BLaER1 treated with 17β-estradiol and CSF1 and Interleukin-3, amounts not matched to agents 10 nM and 100 nM (cell line): Measurements from ENCODE around the gene HDAC8.
"Not testable (repeated sequence)": the region's sequence is repeated elsewhere in the genome, so short reads cannot be mapped to it uniquely, and the experiment has no call there.

Experiments used
- H3K27ac ChIP-seq, 11 experiments: shearing (Covaris generic); formaldehyde crosslinking; 2 replicates each; pipeline ENCODE4 v1.8.1; 2022
- H3K27me3 ChIP-seq, 11 experiments: shearing (Covaris generic); formaldehyde crosslinking; 2 replicates each; pipeline ENCODE4 v1.8.1; 2022
- H3K36me3 ChIP-seq, 11 experiments: shearing (Covaris generic); formaldehyde crosslinking; 2 replicates each; pipeline ENCODE4 v1.8.1; 2022
- H3K4me1 ChIP-seq, 10 experiments: shearing (Covaris generic); formaldehyde crosslinking; 2 replicates each; pipeline ENCODE4 v1.8.1; 2022
- H3K4me2 ChIP-seq, 11 experiments: shearing (Covaris generic); formaldehyde crosslinking; 2 replicates each; pipeline ENCODE4 v1.8.1; 2022
- H3K4me3 ChIP-seq, 10 experiments: shearing (Covaris generic); formaldehyde crosslinking; 2 replicates each; pipeline ENCODE4 v1.8.1; 2022
- H3K9ac ChIP-seq, 11 experiments: shearing (Covaris generic); formaldehyde crosslinking; 2 replicates each; pipeline ENCODE4 v1.8.1; 2022
- H3K9me3 ChIP-seq, 11 experiments: shearing (Covaris generic); formaldehyde crosslinking; replicated peaks in 1 of 11; 2 replicates each; pipeline ENCODE4 v1.8.1; 2022
- H4K20me1 ChIP-seq, 11 experiments: shearing (Covaris generic); formaldehyde crosslinking; 2 replicates each; pipeline ENCODE4 v1.8.1; 2022
- Cebpa-rat ChIP-seq, 11 experiments: shearing (Covaris generic); IDR thresholded peaks; 2 replicates each; pipeline ENCODE4 v1.8.1; 2022

HDAC8 gene

GRCh38 chrX:72461288-72461687, 111.4 kb downstream of the HDAC8 start:
- Histone ChIP-seq H3K9ac (no peak overlapping the region), H4K20me1 (no peaks in the 10 kb centered on the region), H3K4me1 (peaks cover 0 to 7% (median 0%) of the 10 kb centered on the region in 10 experiments; a peak in 1 of 20 replicates), H3K27me3 (peaks cover 61 to 100% (median 90%) of the 10 kb centered on the region in 11 experiments), H3K36me3 (peaks cover 0 to 39% (median 19%) of the 10 kb centered on the region in 11 experiments; a peak in 14 of 22 replicates), H3K4me3 (no peak overlapping the region), H3K27ac (no peak overlapping the region), H3K9me3 (no peaks in the 10 kb centered on the region), H3K4me2 (no peak overlapping the region)
- TF ChIP-seq Cebpa-rat (IDR thresholded peaks at IDR 0.05) = no peak

- Histone ChIP-seq H3K4me3 (no peak overlapping the region), H3K27ac (no peak overlapping the region), H3K4me1 (peaks cover 0 to 7% (median 0%) of the 10 kb centered on the region in 10 experiments; a peak in 1 of 20 replicates), H4K20me1 (no peaks in the 10 kb centered on the region), H3K4me2 (no peak overlapping the region), H3K9ac (no peak overlapping the region), H3K9me3 (no peaks in the 10 kb centered on the region), H3K27me3 (peaks cover 56 to 99% (median 85%) of the 10 kb centered on the region in 11 experiments), H3K36me3 (peaks cover 0 to 39% (median 19%) of the 10 kb centered on the region in 11 experiments; a peak in 14 of 22 replicates)
- TF ChIP-seq Cebpa-rat (IDR thresholded peaks at IDR 0.05) = no peak
Observed at GRCh38 chrX:72460715-72461114, 111.9 kb downstream of the HDAC8 start.

GRCh38 chrX:72449034-72449433, 123.6 kb downstream of the HDAC8 start:
- H3K4me1 ChIP-seq, H3K27ac ChIP-seq, H3K9ac ChIP-seq, H4K20me1 ChIP-seq, H3K4me2 ChIP-seq, H3K4me3 ChIP-seq, H3K36me3 ChIP-seq: not testable (repeated sequence)
- peaks cover 0 to 30% (median 11%) of the 10 kb centered on the region in 11 experiments; a peak in 12 of 22 replicates for H3K9me3 ChIP-seq
- H3K27me3 ChIP-seq = peaks cover 19 to 45% (median 42%) of the 10 kb centered on the region in 11 experiments; a peak in 21 of 22 replicates

GRCh38 chrX:72440764-72441163, 131.9 kb downstream of the HDAC8 start:
- Histone ChIP-seq H3K9me3 (peaks cover 35 to 52% (median 41%) of the 10 kb centered on the region in 11 experiments), H3K27me3 (peaks cover 8 to 52% (median 42%) of the 10 kb centered on the region in 11 experiments; a peak in 20 of 22 replicates), H3K36me3 (peaks cover 14 to 29% (median 18%) of the 10 kb centered on the region in 11 experiments; a peak in 21 of 22 replicates)
- H3K4me3 ChIP-seq, H3K9ac ChIP-seq, H3K4me2 ChIP-seq, H3K27ac ChIP-seq, H3K4me1 ChIP-seq, H4K20me1 ChIP-seq: not testable (repeated sequence)

GRCh38 chrX:72436010-72436409, 136.6 kb downstream of the HDAC8 start:
- Histone ChIP-seq H3K4me2 (no peak overlapping the region), H3K9me3 (peaks cover 44 to 59% (median 51%) of the 10 kb centered on the region in 11 experiments), H3K27me3 (peaks cover 34 to 97% (median 85%) of the 10 kb centered on the region in 11 experiments), H3K9ac (no peak overlapping the region), H4K20me1 (no peaks in the 10 kb centered on the region), H3K36me3 (peaks cover 18 to 50% (median 30%) of the 10 kb centered on the region in 11 experiments; a peak in 21 of 22 replicates), H3K27ac (no peak overlapping the region), H3K4me3 (0 out of 20 replicates have a peak overlapping the region, but pooled peaks of 1 of the 10 experiments have one; percentile 9), H3K4me1 (no peaks in the 10 kb centered on the region)
- no peak for TF ChIP-seq Cebpa-rat (IDR thresholded peaks at IDR 0.05)

GRCh38 chrX:72430405-72430968, 142.2 kb downstream of the HDAC8 start:
- Histone ChIP-seq H3K9me3 (peaks cover 13 to 34% (median 18%) of the 10 kb centered on the region in 11 experiments), H3K36me3 (peaks cover under 1 to 33% (median 12%) of the 10 kb centered on the region in 11 experiments; a peak in 17 of 22 replicates), H3K4me1 (no peaks in the 10 kb centered on the region), H4K20me1 (no peaks in the 10 kb centered on the region), H3K27ac (no peak overlapping the region), H3K27me3 (peaks cover 53 to 92% (median 85%) of the 10 kb centered on the region in 11 experiments), H3K4me2 (no peak overlapping the region), H3K4me3 (no peak overlapping the region), H3K9ac (no peak overlapping the region)
- no peak for TF ChIP-seq Cebpa-rat (IDR thresholded peaks at IDR 0.05)

GRCh38 chrX:72421797-72422196, 150.8 kb downstream of the HDAC8 start:
- no peak overlapping the region for H3K9ac ChIP-seq
- peaks cover 5 to 36% (median 15%) of the 10 kb centered on the region in 11 experiments; a peak in 12 of 22 replicates for H3K36me3 ChIP-seq
- no peak overlapping the region for H3K4me3 ChIP-seq
- H3K4me1 ChIP-seq = no peaks in the 10 kb centered on the region
- no peak overlapping the region for H3K4me2 ChIP-seq
- no peak for TF ChIP-seq Cebpa-rat (IDR thresholded peaks at IDR 0.05)
- H3K27me3 ChIP-seq = peaks cover 60 to 100% (median 92%) of the 10 kb centered on the region in 11 experiments
- peaks cover 78 to 97% (median 88%) of the 10 kb centered on the region in 11 experiments for H3K9me3 ChIP-seq
- H3K27ac ChIP-seq = no peak overlapping the region
- H4K20me1 ChIP-seq = no peaks in the 10 kb centered on the region

GRCh38 chrX:72409993-72410392, 162.7 kb downstream of the HDAC8 start:
- H3K4me1 ChIP-seq = no peaks in the 10 kb centered on the region
- no peak overlapping the region for H3K4me3 ChIP-seq
- no peak overlapping the region for H3K27ac ChIP-seq
- peaks cover 9 to 36% (median 15%) of the 10 kb centered on the region in 11 experiments; a peak in 18 of 22 replicates for H3K9me3 ChIP-seq
- no peak for TF ChIP-seq Cebpa-rat (IDR thresholded peaks at IDR 0.05)
- H3K4me2 ChIP-seq = no peak overlapping the region
- no peak overlapping the region for H3K9ac ChIP-seq
- no peaks in the 10 kb centered on the region for H4K20me1 ChIP-seq
- H3K27me3 ChIP-seq = peaks cover 65 to 97% (median 92%) of the 10 kb centered on the region in 11 experiments
- peaks cover 0 to 24% (median 9%) of the 10 kb centered on the region in 11 experiments; a peak in 10 of 22 replicates for H3K36me3 ChIP-seq

- Histone ChIP-seq H4K20me1 (no peaks in the 10 kb centered on the region), H3K4me2 (no peak overlapping the region), H3K4me1 (no peaks in the 10 kb centered on the region), H3K9me3 (peaks cover 7 to 26% (median 12%) of the 10 kb centered on the region in 11 experiments; a peak in 18 of 22 replicates), H3K9ac (no peak overlapping the region), H3K27me3 (peaks cover 63 to 97% (median 86%) of the 10 kb centered on the region in 11 experiments), H3K27ac (no peak overlapping the region), H3K4me3 (no peak overlapping the region), H3K36me3 (peaks cover 0 to 20% (median 5%) of the 10 kb centered on the region in 11 experiments; a peak in 8 of 22 replicates)
- no peak for TF ChIP-seq Cebpa-rat (IDR thresholded peaks at IDR 0.05)
Observed at GRCh38 chrX:72408885-72409284, 163.8 kb downstream of the HDAC8 start.

GRCh38 chrX:72405136-72405535, 167.5 kb downstream of the HDAC8 start:
- not testable (repeated sequence) for H3K4me2 ChIP-seq, H3K9ac ChIP-seq, H3K4me3 ChIP-seq, H3K4me1 ChIP-seq, H3K27ac ChIP-seq, H4K20me1 ChIP-seq
- peaks cover 4 to 40% (median 13%) of the 10 kb centered on the region in 11 experiments; a peak in 16 of 22 replicates for H3K9me3 ChIP-seq
- H3K27me3 ChIP-seq = peaks cover 60 to 98% (median 86%) of the 10 kb centered on the region in 11 experiments
- peaks cover 0 to 23% (median 0%) of the 10 kb centered on the region in 11 experiments; a peak in 3 of 22 replicates for H3K36me3 ChIP-seq
